HepG2 (cell line): Measurements from ENCODE around the gene KRT16. TPM values are rescaled to one million over a fixed set of nuclear protein-coding genes. Genes with fewer than 3 reads are reported as not detected.

Experiments used
- ATAC-seq: fragments of 200-7000 bp; cut with Tn5 transposase; 3 replicates; pipeline ENCODE4 v1.9.1; 2020; ENCODE audit warnings: mild to moderate bottlenecking, moderate library complexity
- BruUV-seq: library from RNA; stranded (reverse); fragments of 400-500 nt; replicated peaks from 2 replicates; lab custom pipeline; 2021; lab: Mats Ljungman, UMichigan
- CTCF ChIA-PET: fragments of 300-600 bp; formaldehyde crosslinking; extraction: SDS; loops from one replicate; lab custom pipeline; 2021; ENCODE audit warnings: low total read pairs, inconsistent platforms, low intra/inter-chr PET ratio; lab: Yijun Ruan, JAX
- POLR2A ChIA-PET: fragments of 350-600 bp; sonication (Branson Sonifier 250); formaldehyde crosslinking; loops from one replicate; lab custom pipeline; 2020; ENCODE audit warnings: antibody characterized with exemption, inconsistent platforms; lab: Yijun Ruan, JAX
- DNase-seq: peaks from one replicate; pipeline ENCODE4 v3.0.0-alpha.2; 2015; ENCODE audit warnings: low spot score
- FAIRE-seq: peaks from 3 replicates; lab custom pipeline; 2011; peaks lifted over from hg19 to GRCh38; lab: Jason Lieb, UNC
- H2AFZ ChIP-seq: one replicate; pipeline ENCODE4 v1.6.1; 2011; ENCODE audit warnings: low read length, inconsistent platforms
- H3K27ac ChIP-seq: fragments of 300-600 bp; 3 replicates; pipeline ENCODE4 v1.8.0; 2011; ENCODE audit warnings: mixed run types, mild to moderate bottlenecking, mixed read lengths, low read length, inconsistent platforms; ENCODE audit not compliant: insufficient read depth; ENCODE audit errors: extremely low read length
- H3K27me3 ChIP-seq, 2 experiments: fragments of 200-600 bp in 1 of 2; 2 replicates in 1 of 2; 3 replicates in 1 of 2; pipeline versions ENCODE4 v1.6.0 to v1.8.0; 2011; ENCODE audit warnings: low read length in 2 of 2, mild to moderate bottlenecking in 2 of 2, moderate library complexity in 2 of 2, inconsistent platforms in 1 of 2; ENCODE audit not compliant: insufficient read depth in 2 of 2, control insufficient read depth in 1 of 2
- H3K36me3 ChIP-seq, 2 experiments: fragments of 200-600 bp in 1 of 2; replicated peaks in 1 of 2; 2 replicates in 1 of 2; 3 replicates in 1 of 2; pipeline versions ENCODE4 v1.5.1 to v1.8.0; 2011; ENCODE audit warnings: low read length in 2 of 2, inconsistent platforms in 1 of 2; ENCODE audit not compliant: insufficient read depth in 2 of 2, control insufficient read depth in 1 of 2
- H3K4me1 ChIP-seq: 2 replicates; pipeline ENCODE4 v1.5.1; 2012; ENCODE audit warnings: low read length, inconsistent platforms; ENCODE audit not compliant: insufficient read depth
- H3K4me2 ChIP-seq: 2 replicates; pipeline ENCODE4 v1.6.0; 2011; ENCODE audit warnings: low read depth, low read length, inconsistent platforms
- H3K4me3 ChIP-seq, 3 experiments: fragments of 200-600 bp in 1 of 3; sonication (generic), shearing (Covaris generic) in 1 of 3; replicated peaks in 1 of 3; 2 replicates each; pipeline ENCODE4 v1.5.1; 2011 to 2016; ENCODE audit warnings: low read length in 3 of 3, inconsistent platforms in 2 of 3, low read depth in 2 of 3, mild to moderate bottlenecking in 2 of 3, control low read depth in 1 of 3, mixed read lengths in 1 of 3; ENCODE audit not compliant: insufficient read depth in 1 of 3
- H3K79me2 ChIP-seq: one replicate; pipeline ENCODE4 v1.6.1; 2011; ENCODE audit warnings: low read length, inconsistent platforms; ENCODE audit not compliant: insufficient read depth
- H3K9ac ChIP-seq: 2 replicates; pipeline ENCODE4 v1.6.0; 2011; ENCODE audit warnings: mild to moderate bottlenecking, low read depth, low read length, inconsistent platforms; ENCODE audit not compliant: insufficient read depth
- H3K9me3 ChIP-seq: 2 replicates; pipeline ENCODE4 v1.5.1; 2012; ENCODE audit warnings: mild to moderate bottlenecking, low read length
- H4K20me1 ChIP-seq: 2 replicates; pipeline ENCODE4 v1.6.0; 2011; ENCODE audit warnings: inconsistent platforms, mild to moderate bottlenecking, low read length, moderate library complexity; ENCODE audit not compliant: insufficient read depth
- GLMP ChIP-seq: sonication (generic); formaldehyde crosslinking; IDR thresholded peaks from 2 replicates; pipeline ENCODE4 v1.9.0; 2021; ENCODE audit warnings: missing genetic modification reagents, mild to moderate bottlenecking, borderline replicate concordance
- GPBP1L1 ChIP-seq: sonication (generic); formaldehyde crosslinking; IDR thresholded peaks from 2 replicates; pipeline ENCODE4 v1.5.0; 2020; ENCODE audit warnings: mild to moderate bottlenecking, missing genetic modification reagents
- HIC2 ChIP-seq: sonication (generic); formaldehyde crosslinking; IDR thresholded peaks from 2 replicates; pipeline ENCODE4 v1.9.0; 2022; ENCODE audit warnings: low read depth, missing genetic modification reagents
- SAFB2 ChIP-seq: sonication (generic); formaldehyde crosslinking; IDR thresholded peaks from 2 replicates; pipeline ENCODE4 v1.5.1; 2020; ENCODE audit warnings: missing genetic modification reagents, low read depth, mild to moderate bottlenecking, borderline replicate concordance
- TRIM24 ChIP-seq: sonication (generic); formaldehyde crosslinking; IDR thresholded peaks from 2 replicates; pipeline ENCODE4 v1.8.0; 2022; ENCODE audit warnings: mild to moderate bottlenecking, missing genetic modification reagents
- XRCC5 ChIP-seq: fragments of 200-400 bp; formaldehyde crosslinking; optimal IDR thresholded peaks from 2 replicates; pipeline ENCODE3; 2017; ENCODE audit warnings: mild to moderate bottlenecking, low read length
- ZBTB10 ChIP-seq: sonication (generic); formaldehyde crosslinking; IDR thresholded peaks from 2 replicates; pipeline ENCODE4 v1.4.0; 2020; ENCODE audit warnings: missing genetic modification reagents, borderline replicate concordance
- ZFY ChIP-seq: sonication (generic); formaldehyde crosslinking; IDR thresholded peaks from 2 replicates; pipeline ENCODE4 v1.4.0; 2020; ENCODE audit warnings: missing genetic modification reagents
- ZNF510 ChIP-seq: sonication (generic); formaldehyde crosslinking; IDR thresholded peaks from 2 replicates; pipeline ENCODE4 v1.4.0; 2020; ENCODE audit warnings: low read depth, mild to moderate bottlenecking, missing genetic modification reagents
- ZNF770 ChIP-seq: sonication (generic); formaldehyde crosslinking; IDR thresholded peaks from 2 replicates; pipeline ENCODE4 v1.5.0; 2020; ENCODE audit warnings: mild to moderate bottlenecking, missing genetic modification reagents
- ZNF772 ChIP-seq: sonication (generic); formaldehyde crosslinking; IDR thresholded peaks from 2 replicates; pipeline ENCODE4 v1.5.0; 2020; ENCODE audit warnings: mild to moderate bottlenecking, missing genetic modification reagents
- WGBS: methylation state at CpG from one replicate; pipeline ENCODE4 v1.1.6; 2017; ENCODE audit warnings: low lambda C conversion rate; 5-methylcytosine and 5-hydroxymethylcytosine counted together
- in situ Hi-C: cut with HindIII; loops from 2 replicates; pipeline ENCODE4 v1.10.0; 2017; ENCODE audit warnings: low pct_unique_long_range_greater_than_20kb; ENCODE audit not compliant: extremely low pct_ligation_motif_present
- intact Hi-C: fragments of 100-400 bp; cut with micrococcal nuclease; formaldehyde crosslinking; loops from one replicate; pipeline ENCODE4 v1.10.0; 2022; ENCODE audit not compliant: unreplicated experiment
- polyA plus RNA-seq, 8 experiments: library from polyadenylated mRNA; depleted of rRNA in 3 of 8; stranded (reverse) in 7 of 8; unstranded in 1 of 8; fragments of >200 nt; fragmentation: Illumina TruSeq in 4 of 8; extraction: Trizol in 4 of 8; gene quantifications; 2 replicates each; pipeline versions ENCODE4 v1.2.1 to v1.2.3, GENCODE V29; 2011 to 2016; ENCODE audit warnings: low read depth in 4 of 8, missing spikeins in 1 of 8, mixed read lengths in 1 of 8; ENCODE audit not compliant: insufficient read depth in 1 of 8
- total RNA-seq, 5 experiments: library from RNA; depleted of rRNA; stranded (reverse); fragments of >200 nt; fragmentation: Illumina TruSeq; extraction: Trizol; gene quantifications; 2 replicates each; pipeline ENCODE4 v1.2.3, GENCODE V29; 2016; ENCODE audit warnings: low read depth in 1 of 5

KRT16 gene
- total and polyA plus RNA-seq, 2 of the 13 experiments (the other 11 are each of a cell fraction or from before 2014, with no cell fraction given), result not detected

GRCh38 chr17:41635121-41636097 is 22.8 kb upstream of the KRT16 start (continued):
- no peak for TF ChIP-seq XRCC5
- TF ChIP-seq HIC2, result no peak
- no peak for TF ChIP-seq TRIM24 (CRISPR knock-in tag)

- H3K9me3 ChIP-seq, result no peaks in the 10 kb centered on the region
- peak; percentile 61 for ATAC-seq
- H3K4me2 ChIP-seq, result peak overlapping the region; percentile 33
- peaks cover 2 to 18% of the 10 kb centered on the region in 2 experiments; a peak in 2 of 5 replicates for H3K27me3 ChIP-seq
- H3K27ac ChIP-seq, result no peak overlapping the region
- no peak overlapping the region for H3K9ac ChIP-seq
- peaks cover 19% of the 10 kb centered on the region for H3K4me1 ChIP-seq
- TF ChIP-seq ZNF510, result no peak
- no peak for TF ChIP-seq ZFY (CRISPR knock-in tag)
- TF ChIP-seq SAFB2 (CRISPR knock-in tag), result no peak
- no peak for TF ChIP-seq ZNF772
- peak; percentile 39; the same call in 1 of the 2 replicates for TF ChIP-seq ZNF770 (CRISPR knock-in tag)
- no peak for TF ChIP-seq ZBTB10 (CRISPR knock-in tag)
- no peak for TF ChIP-seq GPBP1L1 (CRISPR knock-in tag)
- TF ChIP-seq GLMP (CRISPR knock-in tag), result no peak
- intact Hi-C loops, result no loop called here
- no peak overlapping the region for H2AFZ ChIP-seq
- in situ Hi-C loops, result no loop called here
- ChIA-PET POLR2A (interaction anchor here (0.5 kb wide), 1 partner anchor 1345 kb away, joined by 3 read pairs; no protein-coding TSS in a partner anchor), CTCF (interaction anchor here (1.2 kb wide), 1 partner anchor 28 kb away, joined by 4 read pairs; no protein-coding TSS in a partner anchor)
- H3K36me3 ChIP-seq, result no peaks in the 10 kb centered on the region
- 33% methylated on average over 4 of the region's 7 CpGs for WGBS
- no peaks in the 10 kb centered on the region for H4K20me1 ChIP-seq
- no peak for FAIRE-seq
- no peaks in the 10 kb centered on the region for H3K79me2 ChIP-seq
- BruUV-seq, result no TSS peak
- DNase-seq, result no peak
- no peak overlapping the region for H3K4me3 ChIP-seq
Observed at GRCh38 chr17:41634639-41635038, 22.1 kb upstream of the KRT16 start.
